B cell (primary cell): ENCODE data around the gene INSRR. TPM values are rescaled to one million over a fixed set of nuclear protein-coding genes. Genes with fewer than 3 reads are reported as not detected.

Source experiments
- ATAC-seq: fragments of 200-7000 bp; cut with Tn5 transposase; one replicate; pipeline ENCODE4 v1.10.0; 2021; ENCODE audit warnings: low read depth, mild to moderate bottlenecking, moderate number of reproducible peaks, moderate library complexity
- CTCF ChIA-PET: fragments of 350-600 bp; sonication (Branson Sonifier 250); formaldehyde crosslinking; loops from one replicate; lab custom pipeline; 2021; ENCODE audit warnings: antibody characterized with exemption, inconsistent platforms; lab: Charles Lee
- POLR2A ChIA-PET: fragments of 350-600 bp; sonication (Branson Sonifier 250); formaldehyde crosslinking; loops from one replicate; lab custom pipeline; 2021; ENCODE audit warnings: antibody characterized with exemption; lab: Charles Lee
- DNase-seq: peaks from one replicate; pipeline ENCODE4 v3.0.0; 2013
- H2AFZ ChIP-seq: 2 replicates; pipeline ENCODE4 v1.6.1; 2012; ENCODE audit warnings: mild to moderate bottlenecking, low read depth, low read length; ENCODE audit not compliant: insufficient read depth, poor library complexity, severe bottlenecking
- H3K27ac ChIP-seq, 2 donors: 1 replicate in 1 of 2; 2 replicates in 1 of 2; pipeline ENCODE4 v1.5.1; 2012 to 2013; ENCODE audit warnings: low read length in 2 of 2, mild to moderate bottlenecking in 2 of 2, moderate library complexity in 1 of 2
- H3K27me3 ChIP-seq, 4 experiments: fragments of 200-600 bp in 1 of 4; sonication (generic) in 1 of 4; replicated peaks in 1 of 4; 1 replicate in 2 of 4; 2 replicates in 2 of 4; pipeline versions ENCODE4 v1.6.1 to v1.7.0; 2013 to 2016; ENCODE audit warnings: low read length in 3 of 4, mild to moderate bottlenecking in 2 of 4, mixed read lengths in 1 of 4, moderate library complexity in 1 of 4; ENCODE audit not compliant: insufficient read depth in 4 of 4, control insufficient read depth in 3 of 4; ENCODE audit errors: control extremely low read depth in 1 of 4
- H3K36me3 ChIP-seq, 2 experiments: replicated peaks in 1 of 2; 1 replicate in 1 of 2; 2 replicates in 1 of 2; pipeline versions ENCODE4 v1.6.1 to v1.7.1; 2013; ENCODE audit warnings: low read length in 1 of 2; ENCODE audit not compliant: insufficient read depth in 2 of 2, control insufficient read depth in 1 of 2; ENCODE audit errors: control extremely low read depth in 1 of 2, extremely low read depth in 1 of 2
- H3K4me1 ChIP-seq, 2 donors: fragments of 200-600 bp in 1 of 2; sonication (generic) in 1 of 2; 1 replicate in 1 of 2; 2 replicates in 1 of 2; pipeline versions ENCODE4 v1.5.1 to v1.6.1; 2013 to 2017; ENCODE audit warnings: low read length in 2 of 2; ENCODE audit not compliant: control insufficient read depth in 2 of 2, insufficient read depth in 2 of 2
- H3K4me2 ChIP-seq: replicated peaks from 2 replicates; pipeline ENCODE3; 2012; ENCODE audit warnings: mild to moderate bottlenecking, low read depth, low read length; ENCODE audit not compliant: poor library complexity, severe bottlenecking
- H3K4me3 ChIP-seq, 5 experiments: fragments of 200-600 bp in 1 of 5; sonication (generic) in 1 of 5; 1 replicate in 3 of 5; 2 replicates in 2 of 5; pipeline versions ENCODE4 v1.5.1 to v1.7.0; 2011 to 2016; ENCODE audit warnings: low read length in 4 of 5, mild to moderate bottlenecking in 4 of 5, low read depth in 2 of 5, control low read depth in 1 of 5, moderate library complexity in 1 of 5; ENCODE audit not compliant: insufficient read depth in 1 of 5; ENCODE audit errors: control extremely low read depth in 1 of 5, extremely low read depth in 1 of 5
- H3K79me2 ChIP-seq: fragments of 200-600 bp; sonication (generic); one replicate; pipeline ENCODE4 v1.6.0; 2016; ENCODE audit warnings: low read length; ENCODE audit not compliant: control insufficient read depth, insufficient read depth
- H3K9ac ChIP-seq: fragments of 200-600 bp; sonication (generic); 2 replicates; pipeline ENCODE4 v1.6.1; 2017; ENCODE audit warnings: mild to moderate bottlenecking, low read length, moderate library complexity
- H3K9me3 ChIP-seq, 3 donors: one replicate each; pipeline versions ENCODE4 v1.6.1 to v1.7.1; 2013; ENCODE audit warnings: low read length in 2 of 3; ENCODE audit not compliant: control insufficient read depth in 2 of 3, insufficient read depth in 1 of 3; ENCODE audit errors: control extremely low read depth in 1 of 3
- H4K20me1 ChIP-seq: 2 replicates; pipeline ENCODE4 v1.6.0; 2012; ENCODE audit warnings: mild to moderate bottlenecking, low read length; ENCODE audit not compliant: insufficient read depth, control insufficient read depth, poor library complexity, severe bottlenecking
- H3K27ac Mint-ChIP-seq: one replicate; pipeline ENCODE4 v1.8.0; 2021; ENCODE audit warnings: mixed read lengths
- H3K27me3 Mint-ChIP-seq: one replicate; pipeline ENCODE4 v1.8.0; 2021; ENCODE audit warnings: mixed read lengths
- H3K4me1 Mint-ChIP-seq: one replicate; pipeline ENCODE4 v1.8.0; 2021; ENCODE audit warnings: mixed read lengths
- H3K4me3 Mint-ChIP-seq: one replicate; pipeline ENCODE4 v1.8.0; 2021; ENCODE audit warnings: mixed read lengths
- H3K9me3 Mint-ChIP-seq: one replicate; pipeline ENCODE4 v1.8.0; 2022; ENCODE audit warnings: mixed read lengths; ENCODE audit not compliant: insufficient read depth
- EZH2 ChIP-seq: IDR thresholded peaks from 2 replicates; pipeline ENCODE4 v1.6.1; 2012; ENCODE audit warnings: borderline replicate concordance, low read depth, mild to moderate bottlenecking, moderate library complexity, low read length; ENCODE audit not compliant: insufficient read depth, poor library complexity, severe bottlenecking
- WGBS: methylation state at CpG from one replicate; pipeline ENCODE4 v1.1.5; 2013; ENCODE audit warnings: missing lambda C conversion rate; ENCODE audit not compliant: insufficient coverage; 5-methylcytosine and 5-hydroxymethylcytosine counted together
- intact Hi-C: fragments of 100-400 bp; cut with micrococcal nuclease; formaldehyde crosslinking; loops from one replicate; pipeline ENCODE4 v1.10.0; 2022
- polyA plus RNA-seq: library from polyadenylated mRNA; depleted of rRNA; stranded (reverse); fragments of >200 nt; gene quantifications from 2 replicates; pipeline ENCODE4 v1.2.3, GENCODE V29; 2012
- total RNA-seq, 2 donors: library from RNA; stranded (reverse); fragments of 120-200 nt in 1 of 2; gene quantifications; 1 replicate in 1 of 2; 2 replicates in 1 of 2; pipeline versions ENCODE4 v1.2.3 to v1.2.4, GENCODE V29; 2013 to 2022
- TF ChIP-seq, protein P1 (sequence below): fragments of 200-600 bp; IDR thresholded peaks from one replicate; pipeline ENCODE4 v1.8.0; 2022; ENCODE audit warnings: antibody characterized with exemption, mild to moderate bottlenecking

The INSRR gene
- total and polyA plus RNA-seq, 2 donors (not counting 1 experiment from before 2014, with no cell fraction given), result not detected

DNA sequence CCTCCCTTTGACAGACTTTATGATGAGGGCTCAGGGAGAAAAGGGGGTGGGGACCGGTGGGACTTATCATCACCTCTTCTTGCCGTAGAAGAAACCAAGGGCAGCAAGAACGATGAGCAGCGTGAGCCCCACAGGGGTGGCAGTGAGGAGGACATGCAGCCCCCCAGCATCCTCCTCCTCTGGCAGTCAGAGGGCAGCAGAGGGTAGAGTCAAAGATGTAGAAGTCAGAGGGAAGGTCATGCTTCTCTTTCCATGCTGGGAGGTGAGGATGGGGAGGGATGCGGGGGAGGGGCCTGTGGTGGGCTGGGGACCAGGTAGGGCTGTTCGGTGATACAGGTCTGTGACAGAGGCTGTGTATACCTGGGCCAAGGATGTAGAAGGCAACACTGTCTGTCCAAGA lies 14.8 kb downstream of the INSRR start:
- H3K4me2 ChIP-seq, result no peak overlapping the region
- ATAC-seq, result no peak
- H3K9me3 Mint-ChIP-seq, result no peaks in the 10 kb centered on the region
- H3K27me3 Mint-ChIP-seq, result peaks cover 81% of the 10 kb centered on the region
- peaks cover 0 to 10% (median 0%) of the 10 kb centered on the region in 3 donors for H3K9me3 ChIP-seq
- POLR2A ChIA-PET, result no interaction called here
- H2AFZ ChIP-seq, result no peak overlapping the region
- intact Hi-C loops, result no loop called here
- peaks cover 16% of the 10 kb centered on the region for H3K4me1 Mint-ChIP-seq
- no peak overlapping the region for H3K9ac ChIP-seq
- H4K20me1 ChIP-seq, result no peaks in the 10 kb centered on the region
- H3K36me3 ChIP-seq, result no peaks in the 10 kb centered on the region
- H3K4me3 Mint-ChIP-seq, result no peak overlapping the region
- no peak overlapping the region for H3K27ac ChIP-seq
- no peak for TF ChIP-seq EZH2
- TF ChIP-seq, protein P1, sequence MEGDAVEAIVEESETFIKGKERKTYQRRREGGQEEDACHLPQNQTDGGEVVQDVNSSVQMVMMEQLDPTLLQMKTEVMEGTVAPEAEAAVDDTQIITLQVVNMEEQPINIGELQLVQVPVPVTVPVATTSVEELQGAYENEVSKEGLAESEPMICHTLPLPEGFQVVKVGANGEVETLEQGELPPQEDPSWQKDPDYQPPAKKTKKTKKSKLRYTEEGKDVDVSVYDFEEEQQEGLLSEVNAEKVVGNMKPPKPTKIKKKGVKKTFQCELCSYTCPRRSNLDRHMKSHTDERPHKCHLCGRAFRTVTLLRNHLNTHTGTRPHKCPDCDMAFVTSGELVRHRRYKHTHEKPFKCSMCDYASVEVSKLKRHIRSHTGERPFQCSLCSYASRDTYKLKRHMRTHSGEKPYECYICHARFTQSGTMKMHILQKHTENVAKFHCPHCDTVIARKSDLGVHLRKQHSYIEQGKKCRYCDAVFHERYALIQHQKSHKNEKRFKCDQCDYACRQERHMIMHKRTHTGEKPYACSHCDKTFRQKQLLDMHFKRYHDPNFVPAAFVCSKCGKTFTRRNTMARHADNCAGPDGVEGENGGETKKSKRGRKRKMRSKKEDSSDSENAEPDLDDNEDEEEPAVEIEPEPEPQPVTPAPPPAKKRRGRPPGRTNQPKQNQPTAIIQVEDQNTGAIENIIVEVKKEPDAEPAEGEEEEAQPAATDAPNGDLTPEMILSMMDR, result no peak
- DNase-seq, result no peak
- CTCF ChIA-PET, result no interaction called here
- H3K4me1 ChIP-seq, result peaks cover 8 to 12% of the 10 kb centered on the region in 2 donors
- WGBS, result 30% methylated on average over 5 of the region's 6 CpGs
- no peaks in the 10 kb centered on the region for H3K79me2 ChIP-seq
- H3K27me3 ChIP-seq, result peaks cover 0 to 69% (median 27%) of the 10 kb centered on the region in 4 experiments
- H3K4me3 ChIP-seq, result no peak overlapping the region
- no peak overlapping the region for H3K27ac Mint-ChIP-seq

DNA sequence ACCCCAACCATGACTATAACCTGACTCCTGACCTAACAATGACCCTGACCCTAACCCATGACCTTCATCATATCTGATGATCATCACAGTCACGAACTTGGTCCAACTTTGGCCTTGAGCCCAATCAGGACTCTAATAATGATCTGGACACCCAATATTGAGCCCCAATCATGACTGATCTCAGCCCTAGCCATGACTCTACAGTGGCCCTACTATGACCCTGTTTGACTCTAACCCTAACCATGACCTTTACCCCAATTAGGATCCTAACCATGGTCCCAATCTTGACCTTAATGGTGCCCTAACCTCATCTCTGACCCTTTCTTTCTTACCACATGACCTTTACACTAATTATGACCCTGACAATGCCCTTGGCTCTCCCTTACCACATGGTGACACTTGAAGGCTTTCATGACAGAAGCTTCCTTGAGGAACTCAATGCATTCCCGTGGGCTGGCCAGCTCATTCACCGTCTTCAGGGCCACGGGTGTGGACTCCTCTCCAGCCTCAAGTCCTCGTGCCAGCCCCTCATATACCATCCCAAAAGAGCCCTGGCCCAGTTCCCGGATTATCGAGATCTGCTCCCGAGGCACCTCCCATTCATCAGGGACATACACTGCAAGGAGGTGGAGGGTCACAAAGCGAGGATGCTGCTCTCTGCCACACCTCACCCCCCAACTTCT lies 16.2 kb downstream of the INSRR start:
- H3K36me3 ChIP-seq, result no peaks in the 10 kb centered on the region
- H3K4me1 ChIP-seq, result peaks cover 7 to 8% of the 10 kb centered on the region in 2 donors
- H3K4me2 ChIP-seq, result no peak overlapping the region
- H3K27me3 ChIP-seq, result peaks cover 0 to 68% (median 23%) of the 10 kb centered on the region in 4 experiments
- H3K4me3 Mint-ChIP-seq, result no peak overlapping the region
- peaks cover 79% of the 10 kb centered on the region for H3K27me3 Mint-ChIP-seq
- no peak overlapping the region for H3K9ac ChIP-seq
- H4K20me1 ChIP-seq, result no peaks in the 10 kb centered on the region
- no peak overlapping the region for H2AFZ ChIP-seq
- TF ChIP-seq EZH2, result no peak
- TF ChIP-seq, protein P1, result no peak
- no peaks in the 10 kb centered on the region for H3K79me2 ChIP-seq
- ATAC-seq (no peak), DNase-seq (no peak)
- POLR2A ChIA-PET, result no interaction called here
- H3K9me3 ChIP-seq, result peaks cover 0 to 8% (median 0%) of the 10 kb centered on the region in 3 donors
- no peak overlapping the region for H3K27ac ChIP-seq
- CTCF ChIA-PET, result interaction anchor here (0.6 kb wide), 1 partner anchor 38 kb away, joined by 3 read pairs; no protein-coding TSS in a partner anchor
- no peak overlapping the region for H3K4me3 ChIP-seq
- no peak overlapping the region for H3K27ac Mint-ChIP-seq
- H3K9me3 Mint-ChIP-seq, result no peaks in the 10 kb centered on the region
- peaks cover 8% of the 10 kb centered on the region for H3K4me1 Mint-ChIP-seq
- WGBS, result 88% methylated on average over 9 of the region's 9 CpGs
- intact Hi-C loops, result no loop called here
